Spleen (tissue), 7 donors: ENCODE results near the gene YRDC.

Experiments
- CTCF ChIP-seq, 11 experiments: fragments of 200-600 bp in 7 of 11; fragments of 450-650 bp in 4 of 11; sonication (generic) in 4 of 11; IDR thresholded peaks in 8 of 11; conservative IDR thresholded peaks in 3 of 11; 1 replicate in 7 of 11; 2 replicates in 4 of 11; pipeline versions ENCODE4 v1.4.0 to v1.8.0; 2016 to 2021; ENCODE audit warnings: antibody characterized with exemption in 11 of 11, inconsistent platforms in 4 of 11, mild to moderate bottlenecking in 1 of 11
- POLR2A ChIP-seq, 3 donors: fragments of 450-650 bp; IDR thresholded peaks; one replicate each; pipeline ENCODE4 v1.5.1; 2017; ENCODE audit warnings: antibody characterized with exemption in 3 of 3, mild to moderate bottlenecking in 1 of 3
- donor health status: DM: no; HTN: no; CAD: no; lungs with moderate emphysema.
- donor health status: DM: no; HTN: no; CAD: no.
- donor health status: DM: no; HTN: no; CAD: no.

DNA sequence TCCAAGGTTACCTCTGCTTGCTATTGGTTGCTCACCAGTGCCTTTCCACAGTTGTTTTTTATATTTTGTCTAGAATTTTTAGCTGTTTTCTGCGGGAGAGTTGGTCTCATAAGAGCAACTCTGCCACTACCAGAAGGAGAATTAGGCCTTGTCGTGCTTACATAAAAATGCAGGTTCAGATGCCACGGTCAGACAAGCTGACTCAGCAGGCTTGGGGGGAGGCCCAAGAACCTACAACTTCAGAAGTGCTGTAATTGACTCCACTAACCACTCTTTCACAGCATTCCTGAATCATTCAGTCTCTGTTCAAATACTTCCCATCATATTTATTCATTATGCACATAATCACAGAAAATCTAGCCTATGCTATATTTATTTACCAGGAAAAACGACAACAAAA lies 23.1 kb upstream of the YRDC start:
- TF ChIP-seq POLR2A (IDR thresholded peaks at IDR 0.05) (no peak), CTCF (IDR thresholded peaks at IDR 0.05 in 8 of 11, conservative IDR thresholded peaks at IDR 0.05 in 3 of 11) (no peak)
